Body of pancreas (tissue), 4 donors: Measurements from ENCODE around the gene ZBP1. TPM values are rescaled to one million over a fixed set of nuclear protein-coding genes. Genes with fewer than 3 reads are reported as not detected.

Experiments used
- ATAC-seq: fragments of 150-250 bp; one replicate; pipeline ENCODE4 v1.9.1; 2016
- DNase-seq, 4 donors: peaks; one replicate each; pipeline ENCODE4 v3.0.0-alpha.2; 2019
- H3K27ac ChIP-seq, 4 donors: fragments of 200-600 bp; sonication (generic); 1 replicate in 3 of 4; 2 replicates in 1 of 4; pipeline versions ENCODE4 v1.5.1 to v1.6.1; 2016 to 2019; ENCODE audit warnings: mild to moderate bottlenecking in 1 of 4, mixed read lengths in 1 of 4, moderate library complexity in 1 of 4
- H3K27me3 ChIP-seq, 2 donors: fragments of 200-600 bp; sonication (generic); one replicate each; pipeline ENCODE4 v1.6.0; 2016; ENCODE audit warnings: mild to moderate bottlenecking in 1 of 2
- H3K36me3 ChIP-seq, 2 donors: fragments of 200-600 bp; sonication (generic); replicated peaks in 1 of 2; 2 replicates each; pipeline ENCODE4 v1.5.1; 2016; ENCODE audit warnings: low read depth in 2 of 2; ENCODE audit not compliant: insufficient read depth in 1 of 2
- H3K4me1 ChIP-seq: fragments of 200-600 bp; sonication (generic); one replicate; pipeline ENCODE4 v1.6.0; 2016
- H3K4me3 ChIP-seq, 2 donors: fragments of 200-600 bp; sonication (generic); 1 replicate in 1 of 2; 2 replicates in 1 of 2; pipeline ENCODE4 v1.5.1; 2016 to 2019
- H3K9me3 ChIP-seq, 3 donors: fragments of 200-600 bp; sonication (generic); 1 replicate in 2 of 3; 2 replicates in 1 of 3; pipeline ENCODE4 v1.5.1; 2016
- POLR2A ChIP-seq, 3 donors: fragments of 450-650 bp; IDR thresholded peaks; one replicate each; pipeline ENCODE4 v1.6.1; 2016; ENCODE audit warnings: antibody characterized with exemption in 3 of 3, mild to moderate bottlenecking in 2 of 3
- WGBS, 2 donors: methylation state at CpG; one replicate each; pipeline ENCODE4 v1.1.5; 2017; 5-methylcytosine and 5-hydroxymethylcytosine counted together
- intact Hi-C: fragments of 100-400 bp; cut with DNase I; formaldehyde crosslinking; loops from one replicate; pipeline ENCODE4 v1.15.1; 2023
- total RNA-seq, 2 donors: library from RNA; depleted of rRNA; stranded (reverse); fragments of >200 nt; gene quantifications; one replicate each; pipeline ENCODE4 v1.1.0, GENCODE V29; 2016
- TF ChIP-seq, protein P1 (sequence below), 7 experiments: fragments of 450-650 bp in 4 of 7; fragments of 200-600 bp in 3 of 7; sonication (generic) in 3 of 7; IDR thresholded peaks; one replicate each; pipeline ENCODE4 v1.5.1; 2016 to 2019; ENCODE audit warnings: antibody characterized with exemption in 7 of 7

ZBP1 gene
- total RNA-seq, 2 donors from 2014 or later, result 0.26 TPM; not detected in 1

DNA sequence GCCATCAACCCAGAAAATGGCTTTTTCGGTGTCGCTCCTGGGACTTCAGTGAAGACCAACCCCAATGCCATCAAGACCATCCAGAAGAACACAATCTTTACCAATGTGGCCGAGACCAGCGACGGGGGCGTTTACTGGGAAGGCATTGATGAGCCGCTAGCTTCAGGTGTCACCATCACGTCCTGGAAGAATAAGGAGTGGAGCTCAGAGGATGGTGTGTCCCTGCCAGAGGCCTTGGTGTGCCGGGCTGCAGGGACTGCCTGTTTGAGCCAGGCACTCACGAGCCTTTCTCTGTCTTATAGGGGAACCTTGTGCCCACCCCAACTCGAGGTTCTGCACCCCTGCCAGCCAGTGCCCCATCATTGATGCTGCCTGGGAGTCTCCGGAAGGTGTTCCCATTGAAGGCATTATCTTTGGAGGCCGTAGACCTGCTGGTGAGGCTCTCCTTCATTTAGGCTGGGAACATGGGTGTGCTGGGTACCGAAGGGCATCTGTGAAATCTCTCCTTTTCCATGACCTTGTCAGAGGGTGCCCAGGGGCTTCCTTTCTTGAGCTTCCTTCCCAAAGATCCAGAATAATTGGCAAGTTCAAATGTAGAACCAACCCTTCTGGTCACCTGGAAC lies 55.9 kb downstream of the ZBP1 start:
- ATAC-seq, result no peak

GRCh38 chr20:57563522-57563921 lies 56.7 kb downstream of the ZBP1 start:
- H3K4me3 ChIP-seq, result no peak overlapping the region
- intact Hi-C loops, result no loop called here
- no peaks in the 10 kb centered on the region for H3K36me3 ChIP-seq
- H3K4me1 ChIP-seq, result peaks cover 15% of the 10 kb centered on the region
- ATAC-seq (no peak), DNase-seq (no peak)
- no peaks in the 10 kb centered on the region for H3K9me3 ChIP-seq
- WGBS, 2 donors, result 88 to 90% methylated on average over 12 of the region's 12 CpGs
- H3K27ac ChIP-seq, result no peak overlapping the region
- H3K27me3 ChIP-seq, result no peaks in the 10 kb centered on the region
- TF ChIP-seq, protein P1, sequence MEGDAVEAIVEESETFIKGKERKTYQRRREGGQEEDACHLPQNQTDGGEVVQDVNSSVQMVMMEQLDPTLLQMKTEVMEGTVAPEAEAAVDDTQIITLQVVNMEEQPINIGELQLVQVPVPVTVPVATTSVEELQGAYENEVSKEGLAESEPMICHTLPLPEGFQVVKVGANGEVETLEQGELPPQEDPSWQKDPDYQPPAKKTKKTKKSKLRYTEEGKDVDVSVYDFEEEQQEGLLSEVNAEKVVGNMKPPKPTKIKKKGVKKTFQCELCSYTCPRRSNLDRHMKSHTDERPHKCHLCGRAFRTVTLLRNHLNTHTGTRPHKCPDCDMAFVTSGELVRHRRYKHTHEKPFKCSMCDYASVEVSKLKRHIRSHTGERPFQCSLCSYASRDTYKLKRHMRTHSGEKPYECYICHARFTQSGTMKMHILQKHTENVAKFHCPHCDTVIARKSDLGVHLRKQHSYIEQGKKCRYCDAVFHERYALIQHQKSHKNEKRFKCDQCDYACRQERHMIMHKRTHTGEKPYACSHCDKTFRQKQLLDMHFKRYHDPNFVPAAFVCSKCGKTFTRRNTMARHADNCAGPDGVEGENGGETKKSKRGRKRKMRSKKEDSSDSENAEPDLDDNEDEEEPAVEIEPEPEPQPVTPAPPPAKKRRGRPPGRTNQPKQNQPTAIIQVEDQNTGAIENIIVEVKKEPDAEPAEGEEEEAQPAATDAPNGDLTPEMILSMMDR (IDR thresholded peaks at IDR 0.05), result no peak
- no peak for TF ChIP-seq POLR2A (IDR thresholded peaks at IDR 0.05)

More for the DNA sequence above, 55.9 kb downstream of the ZBP1 start:
- H3K36me3 ChIP-seq, result no peaks in the 10 kb centered on the region
- H3K27me3 ChIP-seq, result no peaks in the 10 kb centered on the region
- no peak for DNase-seq
- H3K9me3 ChIP-seq, result no peaks in the 10 kb centered on the region
- 76 to 81% methylated on average over 14 of the region's 14 CpGs for WGBS, 2 donors
- H3K4me3 ChIP-seq, result no peak overlapping the region
- TF ChIP-seq POLR2A (IDR thresholded peaks at IDR 0.05), result no peak
- TF ChIP-seq, protein P1 (IDR thresholded peaks at IDR 0.05), result no peak
- intact Hi-C loops, result no loop called here
- H3K4me1 ChIP-seq, result peaks cover 15% of the 10 kb centered on the region
- H3K27ac ChIP-seq, result no peak overlapping the region

GRCh38 chr20:57562541-57563465 lies 57.4 kb downstream of the ZBP1 start:
- DNase-seq, result no peak
- TF ChIP-seq, protein P1 (IDR thresholded peaks at IDR 0.05), result no peak
- TF ChIP-seq POLR2A (IDR thresholded peaks at IDR 0.05), result no peak
- ATAC-seq, result no peak
- H3K9me3 ChIP-seq, result no peaks in the 10 kb centered on the region
- 79 to 88% methylated on average over 34 of the region's 35 CpGs for WGBS, 2 donors
- intact Hi-C loops, result no loop called here
- H3K27me3 ChIP-seq, result no peaks in the 10 kb centered on the region
- no peak overlapping the region for H3K27ac ChIP-seq
- H3K4me3 ChIP-seq, result no peak overlapping the region
- no peaks in the 10 kb centered on the region for H3K36me3 ChIP-seq
- peaks cover 15% of the 10 kb centered on the region for H3K4me1 ChIP-seq

DNA sequence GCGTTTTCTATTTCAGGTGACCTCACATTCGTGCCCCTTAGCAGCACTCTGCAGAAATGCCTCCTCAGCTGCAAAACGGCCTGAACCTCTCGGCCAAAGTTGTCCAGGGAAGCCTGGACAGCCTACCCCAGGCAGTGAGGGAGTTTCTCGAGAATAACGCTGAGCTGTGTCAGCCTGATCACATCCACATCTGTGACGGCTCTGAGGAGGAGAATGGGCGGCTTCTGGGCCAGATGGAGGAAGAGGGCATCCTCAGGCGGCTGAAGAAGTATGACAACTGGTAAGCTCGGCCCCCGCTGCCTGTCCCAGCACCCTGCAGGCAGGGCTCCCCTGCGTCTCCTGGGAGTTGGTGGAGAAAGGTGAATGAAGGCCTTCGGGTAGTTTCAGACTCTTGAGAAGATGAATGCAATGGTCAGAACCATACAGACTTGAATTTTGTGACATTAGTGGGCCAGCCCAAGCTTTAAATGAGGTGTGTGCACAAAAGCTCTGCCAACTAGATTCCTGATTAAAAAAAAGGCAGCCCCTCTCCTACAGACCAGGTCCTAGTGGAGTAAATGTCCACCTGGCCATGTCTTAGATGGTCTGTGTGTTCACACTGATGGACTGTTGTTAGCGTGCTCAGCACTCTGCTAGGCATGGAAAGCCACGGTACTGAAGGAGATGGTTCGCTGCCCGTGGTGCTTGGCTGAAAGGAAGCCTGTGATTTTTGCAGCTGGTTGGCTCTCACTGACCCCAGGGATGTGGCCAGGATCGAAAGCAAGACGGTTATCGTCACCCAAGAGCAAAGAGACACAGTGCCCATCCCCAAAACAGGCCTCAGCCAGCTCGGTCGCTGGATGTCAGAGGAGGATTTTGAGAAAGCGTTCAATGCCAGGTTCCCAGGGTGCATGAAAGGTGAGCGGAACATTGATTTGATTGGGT lies 58.6 kb downstream of the ZBP1 start:
- Histone ChIP-seq H3K27me3 (no peaks in the 10 kb centered on the region), H3K27ac (no peak overlapping the region), H3K4me1 (peaks cover 15% of the 10 kb centered on the region), H3K9me3 (no peaks in the 10 kb centered on the region), H3K4me3 (no peak overlapping the region), H3K36me3 (no peaks in the 10 kb centered on the region)
- ATAC-seq (no peak), DNase-seq (no peak)
- intact Hi-C loops, result no loop called here
- WGBS, 2 donors, result 61 to 63% methylated on average over 20 to 24 of the region's 24 CpGs
- no peak for TF ChIP-seq POLR2A (IDR thresholded peaks at IDR 0.05)
- TF ChIP-seq, protein P1 (IDR thresholded peaks at IDR 0.05), result no peak
